ENCODE results near the gene MAST2.

DNA sequence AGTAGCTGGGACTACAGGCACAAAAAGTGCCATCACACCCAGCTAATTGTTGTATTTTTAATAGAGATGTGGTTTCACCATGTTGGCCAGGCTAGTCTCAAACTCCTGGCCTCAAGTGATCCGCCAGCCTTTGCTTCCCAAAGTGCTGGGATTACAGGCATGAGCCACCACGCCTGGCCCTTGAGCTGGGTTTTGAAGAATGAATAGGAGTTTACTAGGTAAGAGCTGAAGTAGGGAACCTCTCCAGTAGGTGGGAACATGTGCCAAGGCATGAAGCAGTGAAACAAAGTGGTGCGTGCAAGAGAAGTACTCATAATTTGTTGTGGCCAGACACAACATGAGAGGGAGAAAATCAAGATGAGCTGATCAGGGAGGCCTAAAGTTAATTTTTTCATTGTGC, 55.8 kb downstream of the MAST2 start:
- TF ChIP-seq, protein P1, sequence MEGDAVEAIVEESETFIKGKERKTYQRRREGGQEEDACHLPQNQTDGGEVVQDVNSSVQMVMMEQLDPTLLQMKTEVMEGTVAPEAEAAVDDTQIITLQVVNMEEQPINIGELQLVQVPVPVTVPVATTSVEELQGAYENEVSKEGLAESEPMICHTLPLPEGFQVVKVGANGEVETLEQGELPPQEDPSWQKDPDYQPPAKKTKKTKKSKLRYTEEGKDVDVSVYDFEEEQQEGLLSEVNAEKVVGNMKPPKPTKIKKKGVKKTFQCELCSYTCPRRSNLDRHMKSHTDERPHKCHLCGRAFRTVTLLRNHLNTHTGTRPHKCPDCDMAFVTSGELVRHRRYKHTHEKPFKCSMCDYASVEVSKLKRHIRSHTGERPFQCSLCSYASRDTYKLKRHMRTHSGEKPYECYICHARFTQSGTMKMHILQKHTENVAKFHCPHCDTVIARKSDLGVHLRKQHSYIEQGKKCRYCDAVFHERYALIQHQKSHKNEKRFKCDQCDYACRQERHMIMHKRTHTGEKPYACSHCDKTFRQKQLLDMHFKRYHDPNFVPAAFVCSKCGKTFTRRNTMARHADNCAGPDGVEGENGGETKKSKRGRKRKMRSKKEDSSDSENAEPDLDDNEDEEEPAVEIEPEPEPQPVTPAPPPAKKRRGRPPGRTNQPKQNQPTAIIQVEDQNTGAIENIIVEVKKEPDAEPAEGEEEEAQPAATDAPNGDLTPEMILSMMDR (conservative IDR thresholded peaks at IDR 0.05): no peak
- no peak for TF ChIP-seq ZFX (IDR thresholded peaks at IDR 0.05)

Measured in C4-2B (cell line).